ENCODE measurements around the gene CCL22.

- no peak for TF ChIP-seq POLR2A (IDR thresholded peaks at IDR 0.05; ENCODE audit: low read depth)
- no peak for TF ChIP-seq CTCF (IDR thresholded peaks at IDR 0.05)
- no peak for TF ChIP-seq POLR2AphosphoS5 (IDR thresholded peaks at IDR 0.05)
These were observed 49.2 kb downstream of the CCL22 start for GRCh38 chr16:57407521-57408353.

Measured in esophagus muscularis mucosa (tissue), 3 donors.